C4-2B (cell line): Measurements from ENCODE around the gene PLOD1.
"Not testable (repeated sequence)": the region's sequence is repeated elsewhere in the genome, so short reads cannot be mapped to it uniquely, and the experiment has no call there.

Experiments used
- ZFX ChIP-seq: fragments of 450-650 bp; IDR thresholded peaks from 2 replicates; pipeline ENCODE4 v1.6.1; 2017
- TF ChIP-seq, protein P1 (sequence below): fragments of 450-650 bp; conservative IDR thresholded peaks from 2 replicates; pipeline ENCODE4 v1.5.1; 2017; ENCODE audit warnings: mild to moderate bottlenecking

DNA sequence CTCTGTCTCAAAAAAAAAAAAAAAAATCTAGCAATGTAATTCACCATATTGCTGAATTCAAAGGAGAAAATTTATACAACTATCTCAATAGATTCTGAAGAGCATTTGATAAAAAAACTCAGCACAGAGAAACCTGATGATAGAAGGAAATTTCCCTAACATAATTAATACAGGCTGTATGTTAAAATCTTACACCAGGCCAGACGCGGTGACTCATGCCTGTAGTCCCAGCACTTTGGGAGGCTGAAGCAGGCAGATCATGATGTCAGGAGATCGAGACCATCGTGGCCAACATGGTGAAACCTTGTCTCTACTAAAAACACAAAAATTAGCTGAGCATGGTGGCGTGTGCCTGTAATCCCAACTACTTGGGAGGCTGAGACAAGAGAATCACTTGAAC, 30.4 kb upstream of the PLOD1 start:
- TF ChIP-seq, protein P1, sequence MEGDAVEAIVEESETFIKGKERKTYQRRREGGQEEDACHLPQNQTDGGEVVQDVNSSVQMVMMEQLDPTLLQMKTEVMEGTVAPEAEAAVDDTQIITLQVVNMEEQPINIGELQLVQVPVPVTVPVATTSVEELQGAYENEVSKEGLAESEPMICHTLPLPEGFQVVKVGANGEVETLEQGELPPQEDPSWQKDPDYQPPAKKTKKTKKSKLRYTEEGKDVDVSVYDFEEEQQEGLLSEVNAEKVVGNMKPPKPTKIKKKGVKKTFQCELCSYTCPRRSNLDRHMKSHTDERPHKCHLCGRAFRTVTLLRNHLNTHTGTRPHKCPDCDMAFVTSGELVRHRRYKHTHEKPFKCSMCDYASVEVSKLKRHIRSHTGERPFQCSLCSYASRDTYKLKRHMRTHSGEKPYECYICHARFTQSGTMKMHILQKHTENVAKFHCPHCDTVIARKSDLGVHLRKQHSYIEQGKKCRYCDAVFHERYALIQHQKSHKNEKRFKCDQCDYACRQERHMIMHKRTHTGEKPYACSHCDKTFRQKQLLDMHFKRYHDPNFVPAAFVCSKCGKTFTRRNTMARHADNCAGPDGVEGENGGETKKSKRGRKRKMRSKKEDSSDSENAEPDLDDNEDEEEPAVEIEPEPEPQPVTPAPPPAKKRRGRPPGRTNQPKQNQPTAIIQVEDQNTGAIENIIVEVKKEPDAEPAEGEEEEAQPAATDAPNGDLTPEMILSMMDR, result not testable (repeated sequence)
- TF ChIP-seq ZFX, result not testable (repeated sequence)
